ENCODE results near the gene FLNA.

The FLNA gene

GRCh38 chrX:154376774-154377173, 2.3 kb upstream of the FLNA start:
- H3K9me2 ChIP-seq (replicated peaks; ENCODE audit: insufficient read depth, low read length) = no peaks in the 10 kb centered on the region
- peaks cover 8% of the 10 kb centered on the region; the same call in 1 of the 2 replicates for H3K4me1 ChIP-seq (ENCODE audit: low read length)
- H2AFZ ChIP-seq (ENCODE audit: low read length) = no peak overlapping the region
- no peaks in the 10 kb centered on the region for H3K36me3 ChIP-seq (replicated peaks; ENCODE audit: insufficient read depth, low read length)
- TF ChIP-seq CTCF (IDR thresholded peaks at IDR 0.05; ENCODE audit: low read length) (no peak), EZH2phosphoT487 (IDR thresholded peaks at IDR 0.05; ENCODE audit: low read length) (no peak), EZH2 (optimal IDR thresholded peaks at IDR 0.05; ENCODE audit: low read depth, low read length) (no peak)
- DNase-seq = no peak
- no peaks in the 10 kb centered on the region for H3K9me3 ChIP-seq (replicated peaks; ENCODE audit: insufficient read depth, low read length)
- no peak overlapping the region for H3K4me3 ChIP-seq (ENCODE audit: low read length)
- H4K20me1 ChIP-seq (ENCODE audit: insufficient read depth, low read length) = no peaks in the 10 kb centered on the region
- no peak overlapping the region for H3K27ac ChIP-seq (ENCODE audit: low read length)
- H3F3A ChIP-seq (ENCODE audit: insufficient read depth, low read length) = peaks cover 4% of the 10 kb centered on the region; the same call in 1 of the 2 replicates
- peaks cover 19% of the 10 kb centered on the region for H3K79me2 ChIP-seq (ENCODE audit: low read length)
- H3K27me3 ChIP-seq (replicated peaks; ENCODE audit: insufficient read depth, low read length) = no peaks in the 10 kb centered on the region
- no peak overlapping the region for H3K4me2 ChIP-seq (ENCODE audit: low read depth, low read length)
- H3K9ac ChIP-seq (ENCODE audit: low read length) = no peak overlapping the region

GRCh38 chrX:154375156-154375504, 696 bp upstream of the FLNA start:
- Histone ChIP-seq H3K4me3 (ENCODE audit: low read length) (no peak overlapping the region), H3F3A (ENCODE audit: insufficient read depth, low read length) (peaks cover 4% of the 10 kb centered on the region; the same call in 1 of the 2 replicates), H3K9me2 (replicated peaks; ENCODE audit: insufficient read depth, low read length) (no peaks in the 10 kb centered on the region), H4K20me1 (ENCODE audit: insufficient read depth, low read length) (no peaks in the 10 kb centered on the region), H3K27ac (ENCODE audit: low read length) (no peak overlapping the region), H3K9ac (ENCODE audit: low read length) (no peak overlapping the region), H3K9me3 (replicated peaks; ENCODE audit: insufficient read depth, low read length) (no peaks in the 10 kb centered on the region), H3K79me2 (ENCODE audit: low read length) (peaks cover 16% of the 10 kb centered on the region), H2AFZ (ENCODE audit: low read length) (no peak overlapping the region), H3K27me3 (replicated peaks; ENCODE audit: insufficient read depth, low read length) (no peaks in the 10 kb centered on the region), H3K4me2 (ENCODE audit: low read depth, low read length) (peak overlapping the region; percentile 18; the same call in 1 of the 2 replicates), H3K4me1 (ENCODE audit: low read length) (peaks cover 8% of the 10 kb centered on the region; the same call in 1 of the 2 replicates), H3K36me3 (replicated peaks; ENCODE audit: insufficient read depth, low read length) (no peaks in the 10 kb centered on the region)
- DNase-seq = no peak
- TF ChIP-seq EZH2 (optimal IDR thresholded peaks at IDR 0.05; ENCODE audit: low read depth, low read length) (no peak), EZH2phosphoT487 (IDR thresholded peaks at IDR 0.05; ENCODE audit: low read length) (no peak), CTCF (IDR thresholded peaks at IDR 0.05; ENCODE audit: low read length) (no peak)

- no peaks in the 10 kb centered on the region for H4K20me1 ChIP-seq (ENCODE audit: insufficient read depth, low read length)
- peak overlapping the region; percentile 69 for H3K4me2 ChIP-seq (ENCODE audit: low read depth, low read length)
- no peaks in the 10 kb centered on the region for H3K9me2 ChIP-seq (replicated peaks; ENCODE audit: insufficient read depth, low read length)
- DNase-seq = no peak
- peak overlapping the region; percentile 55 for H3K9ac ChIP-seq (ENCODE audit: low read length)
- no peaks in the 10 kb centered on the region for H3K36me3 ChIP-seq (replicated peaks; ENCODE audit: insufficient read depth, low read length)
- peaks cover 20% of the 10 kb centered on the region for H3K79me2 ChIP-seq (ENCODE audit: low read length)
- peaks cover 4% of the 10 kb centered on the region; the same call in 1 of the 2 replicates for H3F3A ChIP-seq (ENCODE audit: insufficient read depth, low read length)
- H3K4me3 ChIP-seq (ENCODE audit: low read length) = peak overlapping the region; percentile 50
- H3K9me3 ChIP-seq (replicated peaks; ENCODE audit: insufficient read depth, low read length) = no peaks in the 10 kb centered on the region
- no peak overlapping the region for H3K27ac ChIP-seq (ENCODE audit: low read length)
- H2AFZ ChIP-seq (ENCODE audit: low read length) = 0 out of 2 replicates have a peak overlapping the region, but pooled peaks have one; percentile 53
- TF ChIP-seq EZH2 (optimal IDR thresholded peaks at IDR 0.05; ENCODE audit: low read depth, low read length) = no peak
- TF ChIP-seq EZH2phosphoT487 (IDR thresholded peaks at IDR 0.05; ENCODE audit: low read length) = no peak
- no peak for TF ChIP-seq CTCF (IDR thresholded peaks at IDR 0.05; ENCODE audit: low read length)
- H3K4me1 ChIP-seq (ENCODE audit: low read length) = peaks cover 11% of the 10 kb centered on the region; the same call in 1 of the 2 replicates
- no peaks in the 10 kb centered on the region for H3K27me3 ChIP-seq (replicated peaks; ENCODE audit: insufficient read depth, low read length)
Measured at GRCh38 chrX:154373340-154374306, 811 bp downstream of the FLNA start.
